ENCODE measurements around the gene LRRFIP1. TPM values are rescaled to one million over a fixed set of nuclear protein-coding genes. Genes with fewer than 3 reads are reported as not detected.

LRRFIP1 gene
- total and polyA plus RNA-seq, 9 of the 15 experiments (the other 6 are each of a cell fraction or from before 2014, with no cell fraction given): 13.1 to 45.2 (median 31.3) TPM

DNA sequence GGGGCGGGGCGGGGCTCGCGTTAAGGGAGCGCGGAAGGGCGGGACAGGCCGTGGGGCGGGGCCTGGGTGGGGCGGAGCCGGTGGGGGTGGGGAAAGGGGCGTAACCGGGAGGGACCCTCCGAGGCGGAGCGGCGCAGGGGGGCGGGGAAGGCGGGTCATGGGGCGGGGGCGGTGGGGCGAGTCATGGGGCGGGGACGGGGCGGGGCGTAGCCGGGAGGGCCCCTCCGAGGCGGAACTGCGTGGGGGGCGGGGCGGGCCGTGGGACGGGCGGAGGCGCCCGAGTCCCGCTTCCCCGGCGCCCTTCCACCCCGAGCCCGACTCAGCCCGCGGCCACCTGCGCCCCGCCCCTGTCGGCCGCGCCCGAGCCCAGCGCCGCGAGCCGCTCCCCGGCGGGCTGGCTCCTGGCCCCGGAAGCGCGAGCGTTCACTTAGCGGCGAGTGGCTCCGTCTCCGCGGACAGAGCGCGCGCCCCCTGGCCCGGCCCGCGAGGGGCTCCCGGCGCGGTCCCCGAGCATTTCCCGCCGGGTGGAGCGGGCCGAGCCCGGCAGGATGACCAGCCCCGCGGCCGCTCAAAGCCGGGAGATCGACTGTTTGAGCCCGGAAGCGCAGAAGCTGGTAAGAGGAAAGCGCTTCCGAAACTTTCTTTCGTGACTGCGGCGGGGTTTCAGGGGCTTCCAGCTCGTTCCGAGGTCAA, 64.7 kb downstream of the LRRFIP1 start (continued):
- TF ChIP-seq, protein P1, sequence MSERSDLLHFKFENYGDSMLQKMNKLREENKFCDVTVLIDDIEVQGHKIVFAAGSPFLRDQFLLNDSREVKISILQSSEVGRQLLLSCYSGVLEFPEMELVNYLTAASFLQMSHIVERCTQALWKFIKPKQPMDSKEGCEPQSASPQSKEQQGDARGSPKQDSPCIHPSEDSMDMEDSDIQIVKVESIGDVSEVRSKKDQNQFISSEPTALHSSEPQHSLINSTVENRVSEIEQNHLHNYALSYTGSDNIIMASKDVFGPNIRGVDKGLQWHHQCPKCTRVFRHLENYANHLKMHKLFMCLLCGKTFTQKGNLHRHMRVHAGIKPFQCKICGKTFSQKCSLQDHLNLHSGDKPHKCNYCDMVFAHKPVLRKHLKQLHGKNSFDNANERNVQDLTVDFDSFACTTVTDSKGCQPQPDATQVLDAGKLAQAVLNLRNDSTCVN (CRISPR knock-in tag; IDR thresholded peaks at IDR 0.05): no peak
- no peak for TF ChIP-seq KAT8 (IDR thresholded peaks at IDR 0.05; ENCODE audit: low read depth)
- 0 out of 2 replicates have a peak, but pooled peaks have one; percentile 29 for TF ChIP-seq POLR2AphosphoS5 (IDR thresholded peaks at IDR 0.05; ENCODE audit: control insufficient read depth, insufficient read depth, low read depth, low read length)
- TF ChIP-seq, protein P2, sequence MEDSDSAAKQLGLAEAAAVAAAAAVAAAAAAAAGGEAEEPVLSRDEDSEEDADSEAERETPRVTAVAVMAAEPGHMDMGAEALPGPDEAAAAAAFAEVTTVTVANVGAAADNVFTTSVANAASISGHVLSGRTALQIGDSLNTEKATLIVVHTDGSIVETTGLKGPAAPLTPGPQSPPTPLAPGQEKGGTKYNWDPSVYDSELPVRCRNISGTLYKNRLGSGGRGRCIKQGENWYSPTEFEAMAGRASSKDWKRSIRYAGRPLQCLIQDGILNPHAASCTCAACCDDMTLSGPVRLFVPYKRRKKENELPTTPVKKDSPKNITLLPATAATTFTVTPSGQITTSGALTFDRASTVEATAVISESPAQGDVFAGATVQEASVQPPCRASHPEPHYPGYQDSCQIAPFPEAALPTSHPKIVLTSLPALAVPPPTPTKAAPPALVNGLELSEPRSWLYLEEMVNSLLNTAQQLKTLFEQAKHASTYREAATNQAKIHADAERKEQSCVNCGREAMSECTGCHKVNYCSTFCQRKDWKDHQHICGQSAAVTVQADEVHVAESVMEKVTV (CRISPR knock-in tag; IDR thresholded peaks at IDR 0.05): no peak
- TF ChIP-seq ZNF586 (CRISPR knock-in tag; conservative IDR thresholded peaks at IDR 0.05): no peak
- TF ChIP-seq HDAC1 (IDR thresholded peaks at IDR 0.05): no peak
- TF ChIP-seq CEBPG (CRISPR knock-in tag; IDR thresholded peaks at IDR 0.05): no peak
- TF ChIP-seq CEBPG (tag; conservative IDR thresholded peaks at IDR 0.05 in 1 of 2, IDR thresholded peaks at IDR 0.05 in 1 of 2): no peak
- TF ChIP-seq PHF20 (IDR thresholded peaks at IDR 0.05; ENCODE audit: partially characterized antibody): no peak
- TF ChIP-seq GTF2A2 (tag; IDR thresholded peaks at IDR 0.05): no peak
- TF ChIP-seq PTTG1 (tag; IDR thresholded peaks at IDR 0.05; ENCODE audit: low read depth): no peak
- no peak for TF ChIP-seq TCFL5 (CRISPR knock-in tag; conservative IDR thresholded peaks at IDR 0.05)
- no peak for TF ChIP-seq ZEB2 (IDR thresholded peaks at IDR 0.05)
- TF ChIP-seq TRIM24 (IDR thresholded peaks at IDR 0.05): no peak
- no peak for TF ChIP-seq ZBED1 (IDR thresholded peaks at IDR 0.05)
- TF ChIP-seq HNRNPL (IDR thresholded peaks at IDR 0.05; ENCODE audit: low read depth, low read length): no peak
- no peak for TF ChIP-seq ZNF224 (CRISPR knock-in tag; IDR thresholded peaks at IDR 0.05)
- TF ChIP-seq MAFG (tag; conservative IDR thresholded peaks at IDR 0.05): no peak
- TF ChIP-seq, protein P3, sequence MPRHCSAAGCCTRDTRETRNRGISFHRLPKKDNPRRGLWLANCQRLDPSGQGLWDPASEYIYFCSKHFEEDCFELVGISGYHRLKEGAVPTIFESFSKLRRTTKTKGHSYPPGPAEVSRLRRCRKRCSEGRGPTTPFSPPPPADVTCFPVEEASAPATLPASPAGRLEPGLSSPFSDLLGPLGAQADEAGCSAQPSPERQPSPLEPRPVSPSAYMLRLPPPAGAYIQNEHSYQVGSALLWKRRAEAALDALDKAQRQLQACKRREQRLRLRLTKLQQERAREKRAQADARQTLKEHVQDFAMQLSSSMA (CRISPR knock-in tag; IDR thresholded peaks at IDR 0.05): no peak
- TF ChIP-seq NR4A1 (CRISPR knock-in tag; IDR thresholded peaks at IDR 0.05): no peak
- TF ChIP-seq NR4A1 (tag; IDR thresholded peaks at IDR 0.05): no peak
- no peak for TF ChIP-seq HDGF (IDR thresholded peaks at IDR 0.05)

Data from K562 (cell line).